Breast epithelium (tissue), 4 donors: ENCODE results near the gene TMEM214. TPM values are rescaled to one million over a fixed set of nuclear protein-coding genes. Genes with fewer than 3 reads are reported as not detected.

Experiments used
- DNase-seq, 2 donors: peaks; one replicate each; pipeline ENCODE4 v3.0.0-alpha.2; 2019; ENCODE audit warnings: low spot score in 2 of 2
- H3K27ac ChIP-seq, 2 donors: fragments of 200-600 bp; sonication (generic) in 1 of 2; one replicate each; pipeline ENCODE4 v1.5.1; 2016 to 2019; ENCODE audit warnings: mild to moderate bottlenecking in 1 of 2
- H3K27me3 ChIP-seq, 2 donors: fragments of 200-600 bp; sonication (generic) in 1 of 2; one replicate each; pipeline versions ENCODE4 v1.5.1 to v1.6.0; 2017 to 2019; ENCODE audit warnings: control low read depth in 1 of 2, mild to moderate bottlenecking in 1 of 2
- H3K36me3 ChIP-seq: fragments of 200-600 bp; one replicate; pipeline ENCODE4 v1.5.1; 2019
- H3K4me1 ChIP-seq, 2 donors: fragments of 200-600 bp; sonication (generic); one replicate each; pipeline ENCODE4 v1.5.1; 2016 to 2019; ENCODE audit warnings: control low read depth in 1 of 2
- H3K4me3 ChIP-seq, 3 donors: fragments of 200-600 bp; sonication (generic); 1 replicate in 2 of 3; 2 replicates in 1 of 3; pipeline ENCODE4 v1.5.1; 2016 to 2019; ENCODE audit warnings: mild to moderate bottlenecking in 3 of 3, moderate library complexity in 2 of 3
- H3K9me3 ChIP-seq, 2 donors: fragments of 200-600 bp; sonication (generic) in 1 of 2; one replicate each; pipeline ENCODE4 v1.5.1; 2016 to 2019; ENCODE audit warnings: control low read depth in 1 of 2
- CTCF ChIP-seq, 3 donors: fragments of 450-650 bp; IDR thresholded peaks; one replicate each; pipeline ENCODE4 v1.5.1; 2016 to 2017; ENCODE audit warnings: antibody characterized with exemption in 3 of 3, mild to moderate bottlenecking in 3 of 3, moderate library complexity in 3 of 3
- POLR2A ChIP-seq: fragments of 450-650 bp; IDR thresholded peaks from one replicate; pipeline ENCODE4 v1.6.1; 2016; ENCODE audit warnings: antibody characterized with exemption, mild to moderate bottlenecking, moderate library complexity
- POLR2AphosphoS5 ChIP-seq, 3 donors: sonication (generic); formaldehyde crosslinking; IDR thresholded peaks; one replicate each; pipeline ENCODE4 v1.6.1; 2017; ENCODE audit warnings: antibody characterized with exemption in 3 of 3
- intact Hi-C: fragments of 100-400 bp; cut with DNase I; formaldehyde crosslinking; loops from one replicate; pipeline ENCODE4 v1.15.1; 2023; ENCODE audit warnings: low total_unique reads
- total RNA-seq, 3 donors: library from RNA; depleted of rRNA; stranded (reverse); fragments of >200 nt; gene quantifications; one replicate each; pipeline ENCODE4 v1.1.0, GENCODE V29; 2016

Gene TMEM214
- total RNA-seq, 3 donors from 2014 or later, result 41.1 to 56.0 (median 47.3) TPM

- Histone ChIP-seq H3K36me3 (no peaks in the 10 kb centered on the region), H3K4me3 (no peak overlapping the region), H3K27ac (no peak overlapping the region), H3K4me1 (peaks cover 0 to 14% of the 10 kb centered on the region in 2 donors), H3K27me3 (no peaks in the 10 kb centered on the region), H3K9me3 (no peaks in the 10 kb centered on the region)
- no peak for DNase-seq
- TF ChIP-seq POLR2A (no peak), POLR2AphosphoS5 (IDR thresholded peaks at IDR 0.05) (no peak), CTCF (IDR thresholded peaks at IDR 0.05) (no peak)
- intact Hi-C loops, result no loop called here
Observed at GRCh38 chr2:27024188-27024587, 8.6 kb upstream of the TMEM214 start.

GRCh38 chr2:27024812-27025211, 8.0 kb upstream of the TMEM214 start:
- intact Hi-C loops, result no loop called here
- Histone ChIP-seq H3K27ac (no peak overlapping the region), H3K36me3 (no peaks in the 10 kb centered on the region), H3K4me1 (peaks cover 0 to 12% of the 10 kb centered on the region in 2 donors), H3K9me3 (no peaks in the 10 kb centered on the region), H3K4me3 (no peak overlapping the region), H3K27me3 (no peaks in the 10 kb centered on the region)
- TF ChIP-seq POLR2AphosphoS5 (IDR thresholded peaks at IDR 0.05), result no peak
- TF ChIP-seq POLR2A, result no peak
- no peak for TF ChIP-seq CTCF (IDR thresholded peaks at IDR 0.05)
- no peak for DNase-seq

GRCh38 chr2:27025281-27025800, 7.4 kb upstream of the TMEM214 start:
- DNase-seq, result no peak
- TF ChIP-seq POLR2AphosphoS5 (IDR thresholded peaks at IDR 0.05), result no peak
- no peak for TF ChIP-seq CTCF (IDR thresholded peaks at IDR 0.05)
- TF ChIP-seq POLR2A, result no peak
- Histone ChIP-seq H3K4me3 (no peak overlapping the region), H3K27ac (no peak overlapping the region), H3K36me3 (no peaks in the 10 kb centered on the region), H3K4me1 (peaks cover 0 to 7% of the 10 kb centered on the region in 2 donors), H3K27me3 (no peaks in the 10 kb centered on the region), H3K9me3 (no peaks in the 10 kb centered on the region)
- intact Hi-C loops, result no loop called here

GRCh38 chr2:27025861-27026851, 6.6 kb upstream of the TMEM214 start:
- Histone ChIP-seq H3K4me1 (no peaks in the 10 kb centered on the region), H3K9me3 (no peaks in the 10 kb centered on the region), H3K27ac (no peak overlapping the region), H3K4me3 (no peak overlapping the region), H3K36me3 (no peaks in the 10 kb centered on the region), H3K27me3 (no peaks in the 10 kb centered on the region)
- intact Hi-C loops, result no loop called here
- DNase-seq, result no peak
- TF ChIP-seq POLR2A, result no peak
- no peak for TF ChIP-seq POLR2AphosphoS5 (IDR thresholded peaks at IDR 0.05)

- TF ChIP-seq POLR2AphosphoS5 (IDR thresholded peaks at IDR 0.05) (no peak), CTCF (IDR thresholded peaks at IDR 0.05) (no peak), POLR2A (no peak)
- Histone ChIP-seq H3K36me3 (no peaks in the 10 kb centered on the region), H3K4me3 (no peak overlapping the region)
Observed at GRCh38 chr2:27027211-27027651, 5.5 kb upstream of the TMEM214 start.

More at GRCh38 chr2:27027211-27027651, 5.5 kb upstream of the TMEM214 start:
- no peak overlapping the region for H3K27ac ChIP-seq
- no peak for DNase-seq
- intact Hi-C loops, result no loop called here
- H3K27me3 ChIP-seq, result no peaks in the 10 kb centered on the region
- no peaks in the 10 kb centered on the region for H3K4me1 ChIP-seq
- H3K9me3 ChIP-seq, result no peaks in the 10 kb centered on the region
